Mammary epithelial cell (primary cell): Measurements from ENCODE around the gene CPNE4.

Source experiments
- CTCF ChIP-seq, 2 donors: IDR thresholded peaks in 1 of 2; conservative IDR thresholded peaks in 1 of 2; 2 replicates each; pipeline ENCODE4 v1.5.1; 2011 to 2012; ENCODE audit warnings: inconsistent platforms in 2 of 2, low read length in 2 of 2, mild to moderate bottlenecking in 2 of 2, control low read depth in 1 of 2, low read depth in 1 of 2; ENCODE audit not compliant: insufficient read depth in 1 of 2; ENCODE audit errors: extremely low read depth in 1 of 2
- EZH2 ChIP-seq: IDR thresholded peaks from 2 replicates; pipeline ENCODE4 v1.6.1; 2012; ENCODE audit warnings: low read length, inconsistent platforms, borderline replicate concordance

GRCh38 chr3:131501949-131502348 lies 532.9 kb downstream of the CPNE4 start:
- no peak for TF ChIP-seq CTCF (conservative IDR thresholded peaks at IDR 0.05 in 1 of 2, IDR thresholded peaks at IDR 0.05 in 1 of 2; ENCODE audit: extremely low read depth in 1 of 2, insufficient read depth in 1 of 2, low read depth in 1 of 2, low read length in 2 of 2)
- no peak for TF ChIP-seq EZH2
